Right lung (tissue), 5 donors: Measurements from ENCODE around the gene PPP1R9A. TPM values are rescaled to one million over a fixed set of nuclear protein-coding genes. Genes with fewer than 3 reads are reported as not detected.

Experiments
- DNase-seq, 2 donors: peaks; one replicate each; pipeline ENCODE4 v3.0.0-alpha.2; 2013
- polyA plus RNA-seq, 5 donors: library from polyadenylated mRNA; unstranded; fragments of 120-200 nt; gene quantifications; one replicate each; pipeline versions ENCODE4 v1.2.1 to v1.2.3, GENCODE V29; 2013; ENCODE audit warnings: inconsistent platforms in 1 of 5, low replicate concordance in 1 of 5; ENCODE audit not compliant: insufficient read length in 5 of 5, insufficient read depth in 1 of 5

Gene PPP1R9A
- polyA plus RNA-seq, 5 donors = 12.9 to 24.7 (median 21.9) TPM

DNA sequence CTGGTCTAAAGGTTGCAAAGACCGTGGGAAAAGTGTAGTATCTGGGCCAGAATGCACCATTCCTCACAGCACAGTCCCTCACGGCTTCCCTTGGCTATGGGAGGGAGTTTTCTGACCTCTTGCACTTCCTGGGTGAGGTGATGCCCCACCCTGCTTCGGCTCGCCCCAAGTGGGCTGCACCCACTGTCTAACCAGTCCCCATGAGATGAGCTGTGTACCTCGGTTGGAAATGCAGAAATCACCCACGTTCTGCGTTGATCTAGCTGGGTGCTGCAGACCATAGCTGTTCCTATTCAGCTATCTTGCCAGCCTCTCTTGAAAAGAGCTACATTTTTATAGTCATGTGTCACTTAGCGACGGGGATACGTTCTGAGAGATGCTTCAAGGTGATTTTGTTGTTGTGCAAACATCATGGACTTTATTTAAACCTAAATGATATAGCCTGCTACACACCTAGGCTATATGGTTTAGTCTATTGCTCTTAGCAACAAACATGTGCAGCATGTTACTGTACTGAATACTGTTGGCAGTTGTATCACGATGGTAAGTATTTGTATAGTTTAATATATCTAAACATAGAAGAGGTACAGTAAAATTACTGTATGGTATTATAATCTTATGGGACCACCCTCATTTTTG is 120.0 kb downstream of the PPP1R9A start:
- DNase-seq = no peak

DNA sequence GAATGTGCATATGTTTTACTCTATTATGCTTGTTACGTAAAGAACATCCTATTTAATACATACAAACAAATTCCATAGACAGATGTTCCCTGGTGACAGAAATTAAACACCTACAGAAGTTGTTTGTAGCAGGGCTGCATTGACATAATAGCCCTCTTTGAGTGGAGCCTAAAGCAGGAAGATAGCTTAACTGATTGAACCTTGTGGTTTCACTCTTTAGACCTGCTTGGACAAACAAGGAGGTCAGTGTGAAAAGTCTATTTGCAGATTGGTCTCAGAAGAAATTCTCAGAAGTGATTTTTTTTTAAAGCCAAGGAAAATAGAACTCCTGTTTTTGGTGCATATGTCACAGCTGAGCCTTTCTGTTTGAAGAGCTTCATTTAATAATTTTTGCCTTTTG is 121.3 kb downstream of the PPP1R9A start:
- DNase-seq = no peak

DNA sequence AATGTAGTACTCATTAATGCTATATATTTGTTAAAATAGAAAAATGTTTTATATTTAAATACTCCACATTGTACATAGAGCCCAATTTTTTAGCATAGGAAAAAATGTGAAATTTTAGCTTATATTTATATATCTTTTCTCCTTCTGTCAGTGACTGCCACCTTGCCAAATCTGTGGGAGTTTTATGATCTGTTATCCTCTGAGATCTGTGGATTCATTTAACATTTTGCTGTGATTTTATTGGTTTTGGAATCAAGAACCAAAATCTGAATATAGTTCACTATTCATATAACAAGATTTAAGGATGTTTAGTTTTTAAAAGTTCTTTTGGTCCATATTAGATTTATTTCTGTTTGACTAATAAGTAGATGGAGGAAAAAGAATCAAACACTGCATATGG is 127.9 kb downstream of the PPP1R9A start:
- no peak for DNase-seq

DNA sequence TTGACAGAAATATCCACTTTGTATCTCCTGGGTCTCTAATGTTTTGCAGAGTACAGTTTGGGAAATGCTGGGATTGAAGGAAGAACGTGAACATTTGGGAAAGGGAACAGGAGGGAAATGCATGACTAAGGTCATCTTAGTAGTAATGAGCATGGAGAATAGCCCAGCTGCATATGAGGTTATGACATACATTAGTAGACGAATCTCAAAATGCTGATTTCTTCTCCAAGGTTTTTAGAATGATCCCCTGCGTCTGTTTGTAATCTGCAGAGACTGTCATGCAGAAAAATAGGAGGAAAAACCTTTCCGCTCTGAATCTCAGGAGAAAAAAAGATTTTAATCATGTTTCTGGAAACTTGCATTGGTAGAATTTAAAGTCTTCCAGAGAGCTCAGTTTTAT is 133.6 kb downstream of the PPP1R9A start:
- DNase-seq = no peak

DNA sequence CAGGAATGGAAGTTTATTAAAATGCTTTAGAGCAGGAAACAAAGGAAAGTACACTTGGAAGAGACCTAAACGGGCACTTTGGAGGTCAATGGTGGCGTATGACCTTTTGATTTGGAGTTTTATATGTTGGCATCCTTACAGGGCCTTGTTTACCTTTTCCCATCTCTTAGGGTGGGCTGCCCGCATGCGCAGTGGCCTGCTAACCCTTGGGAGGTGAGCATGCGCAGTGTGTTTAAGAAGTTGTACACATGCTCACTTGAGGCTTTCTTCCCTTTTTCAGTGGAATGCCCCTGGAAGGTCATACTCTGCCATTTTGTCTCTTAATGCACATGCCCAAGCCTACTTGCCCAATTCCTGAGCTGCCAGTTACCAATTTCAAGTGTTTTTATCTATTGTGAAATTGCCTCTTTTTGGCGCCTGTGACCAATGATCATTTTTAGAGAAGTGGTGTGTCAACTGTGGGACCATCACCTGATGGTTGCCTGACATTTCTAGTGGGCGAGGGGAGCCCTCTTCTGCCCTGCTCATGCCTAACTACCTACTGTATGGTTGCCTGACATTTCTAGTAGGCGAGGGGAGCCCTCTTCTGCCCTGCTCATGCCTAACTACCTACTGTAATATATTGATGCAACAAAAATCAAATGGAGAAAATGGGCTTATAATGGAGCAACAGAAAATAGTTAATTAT is 138.0 kb downstream of the PPP1R9A start:
- DNase-seq = no peak

DNA sequence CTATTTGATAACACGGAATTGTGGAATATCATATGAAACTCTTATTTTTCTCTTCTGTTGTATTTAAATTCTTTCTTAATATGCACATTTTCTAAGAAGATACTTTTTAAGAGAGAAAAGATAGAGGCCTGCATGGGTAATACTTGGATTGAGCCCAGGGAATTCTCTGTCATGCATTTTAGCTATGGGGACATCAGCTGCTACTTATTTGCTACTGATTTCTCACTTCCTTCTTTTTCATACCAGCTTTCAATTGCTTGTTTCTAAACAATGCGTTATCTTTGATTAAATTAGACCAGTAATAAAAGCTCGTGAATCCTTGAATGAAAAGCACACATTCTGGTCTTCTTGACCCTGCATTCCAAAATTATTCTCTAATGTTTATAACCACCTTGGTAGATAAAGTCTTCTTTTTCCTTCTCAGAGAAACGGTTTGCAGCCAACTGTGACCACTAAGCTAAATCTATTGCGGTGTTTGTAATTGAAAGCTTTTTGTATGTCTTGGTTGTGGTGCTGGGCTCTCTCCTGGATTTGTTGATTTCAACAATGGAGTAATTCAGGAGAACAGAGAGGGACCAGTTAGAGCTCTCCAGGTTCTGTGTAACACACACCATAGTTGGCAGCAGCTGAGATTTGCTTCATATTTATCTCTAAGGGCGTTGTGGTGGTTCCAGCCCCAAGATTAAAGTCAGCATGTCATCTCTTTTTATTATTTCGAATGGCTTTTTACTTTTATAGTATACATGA is 139.3 kb downstream of the PPP1R9A start:
- DNase-seq = no peak

DNA sequence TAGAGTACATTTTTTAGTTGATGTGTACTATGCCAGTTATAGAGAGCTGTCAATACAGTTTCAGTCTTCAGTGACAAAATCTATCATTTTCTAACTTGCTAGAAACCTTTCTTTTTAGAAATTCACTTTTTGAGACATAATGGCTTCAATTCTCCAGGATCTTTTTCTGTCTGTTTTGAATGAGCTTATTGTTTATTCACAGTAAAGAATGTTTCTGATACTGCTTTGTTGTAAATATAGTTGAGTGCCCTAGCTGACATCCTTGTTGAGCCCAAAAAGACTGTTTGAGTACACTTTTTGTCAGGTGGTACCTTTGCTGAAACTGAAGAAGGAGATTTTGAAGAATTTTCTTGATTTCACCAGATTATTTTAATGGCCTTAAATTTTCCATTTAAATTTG is 139.9 kb downstream of the PPP1R9A start:
- DNase-seq = no peak

DNA sequence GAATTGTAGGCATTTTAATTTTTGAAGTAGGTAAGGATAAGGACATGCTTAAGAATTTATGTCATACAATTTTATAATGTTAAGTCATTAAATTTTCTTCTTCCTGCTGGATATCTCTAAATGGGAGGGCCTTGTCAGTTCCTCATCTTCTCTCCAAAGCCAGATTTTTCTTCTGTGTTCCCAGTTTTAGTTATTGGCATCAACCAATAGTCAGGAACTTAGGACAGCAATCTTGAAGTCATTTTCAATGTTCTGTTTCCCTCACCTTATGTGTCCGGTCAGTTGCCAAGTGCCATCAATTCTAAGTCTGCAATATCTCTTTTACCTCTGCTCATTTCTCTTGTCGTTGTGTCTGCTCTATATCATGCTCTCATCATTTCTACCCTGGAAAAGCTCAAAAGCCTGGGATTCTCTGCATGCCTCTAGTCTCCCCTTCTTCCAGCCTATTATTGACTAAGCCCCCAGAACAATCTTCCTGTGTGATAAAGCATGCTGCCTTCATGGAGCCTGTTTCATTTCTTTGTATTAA is 145.2 kb downstream of the PPP1R9A start:
- no peak for DNase-seq

DNA sequence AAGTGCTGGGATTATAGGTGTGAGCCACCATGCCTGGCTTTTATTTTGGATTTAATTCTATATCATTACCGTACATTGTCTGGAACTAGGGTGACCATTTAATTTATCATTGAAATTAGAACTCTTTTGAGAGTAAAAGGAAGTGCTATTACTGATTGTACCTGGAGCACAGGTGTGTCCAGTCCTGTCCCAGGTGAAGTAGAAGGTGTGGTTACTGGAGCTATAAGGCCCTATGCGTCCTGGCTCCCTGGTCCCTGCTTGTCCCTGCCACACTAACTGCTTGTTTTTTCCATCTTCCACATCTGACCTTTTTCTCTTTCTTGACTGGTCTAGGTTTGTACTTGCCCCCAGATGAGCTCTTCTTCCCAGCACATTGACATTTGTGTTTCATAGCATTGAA is 147.0 kb downstream of the PPP1R9A start:
- DNase-seq = no peak

DNA sequence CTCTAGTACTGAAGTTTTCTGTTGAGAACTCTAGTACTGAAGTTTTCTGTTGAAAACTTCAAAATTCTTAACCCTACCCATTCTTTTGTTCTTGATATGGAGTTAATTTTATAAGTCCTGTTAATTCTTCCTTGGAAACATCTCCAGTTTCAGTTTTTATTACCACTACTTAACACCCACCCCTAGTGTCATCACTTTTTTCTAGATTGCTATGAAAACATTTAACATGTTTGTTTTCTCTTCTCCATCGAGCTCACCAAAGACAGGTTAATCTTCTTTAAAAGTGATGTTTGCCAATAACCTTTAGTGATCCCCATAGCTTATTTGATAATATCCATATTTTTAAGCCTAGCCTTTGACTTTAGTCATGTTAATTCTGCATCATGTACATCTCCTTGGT is 147.9 kb downstream of the PPP1R9A start:
- DNase-seq = no peak

DNA sequence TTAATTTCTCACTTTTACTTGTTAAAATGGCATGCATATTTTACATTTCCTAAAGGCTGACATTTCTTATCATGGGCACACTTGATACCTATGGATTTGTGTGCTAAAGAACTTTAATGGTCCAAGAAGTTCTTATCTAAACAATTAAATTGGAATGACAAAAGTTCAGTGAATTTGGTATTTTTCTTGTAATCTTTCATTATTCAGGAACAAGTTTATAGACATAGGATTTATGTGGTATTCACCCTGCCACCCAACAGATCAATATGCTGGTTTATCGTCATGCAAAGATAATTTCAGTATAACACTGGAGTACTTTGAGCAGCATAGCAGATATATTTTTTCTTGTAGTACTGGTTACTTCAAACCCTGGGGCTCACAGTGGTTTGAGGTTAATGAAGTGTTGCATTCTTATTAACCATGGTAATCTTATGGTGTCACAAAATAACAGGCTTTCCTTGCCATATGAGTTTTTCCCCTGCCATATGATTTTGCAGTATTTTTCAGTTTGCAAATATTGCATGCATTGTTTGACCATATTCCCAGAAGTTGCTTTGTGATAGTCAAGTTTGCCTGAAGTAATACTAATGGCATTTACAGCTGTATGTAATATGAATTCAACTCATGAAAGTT is 148.8 kb downstream of the PPP1R9A start:
- DNase-seq = peak; percentile 30 to 33

DNA sequence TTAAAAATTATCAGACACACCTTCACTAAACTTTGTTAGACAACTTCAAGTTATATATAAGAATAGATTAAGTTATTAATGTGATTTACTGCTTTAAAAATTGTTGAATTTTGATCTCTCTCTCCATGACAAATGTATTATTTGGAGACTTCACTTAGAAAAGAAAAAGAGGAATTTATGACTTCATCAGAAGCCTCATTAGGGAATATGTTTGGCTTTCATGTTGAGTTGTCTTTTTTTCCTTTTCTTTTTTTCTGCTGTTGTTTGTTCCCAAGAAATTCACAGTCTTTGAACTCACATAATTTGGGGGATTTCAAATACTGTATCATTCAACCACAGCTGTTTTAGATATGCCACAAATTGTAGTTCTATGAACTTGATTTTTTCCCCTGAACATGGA is 149.5 kb downstream of the PPP1R9A start:
- DNase-seq = no peak

DNA sequence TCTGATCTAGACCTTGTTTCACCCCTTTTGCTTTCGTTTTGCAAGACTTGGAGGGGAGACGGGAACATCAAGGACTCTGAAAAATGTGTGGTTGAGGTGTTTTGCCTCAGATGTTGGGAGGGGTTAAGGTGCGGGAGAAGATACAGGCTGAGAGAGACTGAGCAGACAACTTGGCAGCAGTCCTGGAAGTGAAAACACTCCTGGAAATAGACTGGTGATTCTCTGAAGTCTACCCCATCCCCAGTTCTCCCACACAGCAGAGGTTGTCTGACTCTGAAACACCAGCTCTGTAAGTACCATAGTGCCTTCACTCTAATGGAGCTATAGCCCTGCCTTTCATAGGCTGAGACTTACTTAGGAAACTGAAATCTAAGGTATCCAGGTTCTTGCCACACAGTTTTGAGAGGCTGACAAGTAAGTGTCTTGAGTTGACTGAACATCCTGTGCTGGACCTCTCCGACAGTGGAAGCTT is 152.5 kb downstream of the PPP1R9A start:
- DNase-seq = no peak

DNA sequence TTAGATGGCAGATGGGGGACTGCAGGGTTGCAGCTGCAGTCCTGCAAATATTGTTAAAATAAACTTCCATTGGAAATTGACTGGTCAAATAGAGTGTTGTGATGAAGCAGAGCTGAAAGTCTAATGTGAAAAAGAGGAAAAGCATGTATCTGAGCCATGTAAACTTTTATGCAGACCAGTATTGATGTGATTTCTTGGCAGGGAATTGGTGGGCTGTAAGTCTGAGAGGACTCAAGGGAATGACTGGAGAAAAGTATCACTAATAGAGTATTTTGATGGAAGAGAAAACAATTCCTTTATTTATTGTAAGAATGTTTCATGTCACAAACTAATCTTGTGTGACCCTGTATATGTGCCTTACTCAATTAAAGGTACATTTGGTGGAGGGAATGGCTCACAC is 155.5 kb downstream of the PPP1R9A start:
- no peak for DNase-seq

DNA sequence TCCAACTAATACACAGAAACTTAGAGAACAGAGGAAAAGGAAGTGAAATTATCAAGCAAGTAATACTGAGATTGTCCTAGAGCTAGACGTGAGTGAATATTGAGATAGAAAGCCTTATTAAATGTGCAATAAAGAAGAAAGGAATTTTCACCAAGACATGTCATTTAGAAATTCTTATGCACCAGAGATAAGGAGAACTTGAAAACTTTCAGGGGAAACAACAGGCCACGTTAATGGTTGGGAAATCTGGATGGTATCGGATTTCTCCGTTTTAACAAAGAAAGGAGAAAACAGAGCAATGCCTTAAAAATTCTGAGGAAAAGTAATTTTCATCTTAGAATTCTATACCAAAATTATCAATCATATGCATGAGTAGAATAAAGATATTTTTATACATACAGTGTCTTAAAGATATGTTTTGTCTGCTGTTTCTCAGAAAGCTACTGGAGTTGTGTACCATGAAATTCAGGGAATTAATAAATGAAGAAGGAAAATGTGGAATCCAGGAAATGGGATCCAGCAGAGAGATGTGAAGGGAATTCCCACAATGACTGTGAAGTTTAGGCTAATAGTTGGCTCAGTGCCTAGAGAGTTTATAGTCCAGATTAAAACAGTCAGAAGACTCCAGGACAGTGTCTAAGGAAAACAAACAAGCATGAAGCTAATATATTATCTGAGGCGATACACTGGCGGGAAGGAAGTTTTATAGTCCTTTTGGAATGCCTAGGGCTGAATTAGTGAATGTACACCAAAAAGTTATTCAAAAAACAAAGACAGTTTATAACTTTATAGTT is 159.5 kb downstream of the PPP1R9A start:
- peak in 1 of 2 donors; percentile 14 for DNase-seq

DNA sequence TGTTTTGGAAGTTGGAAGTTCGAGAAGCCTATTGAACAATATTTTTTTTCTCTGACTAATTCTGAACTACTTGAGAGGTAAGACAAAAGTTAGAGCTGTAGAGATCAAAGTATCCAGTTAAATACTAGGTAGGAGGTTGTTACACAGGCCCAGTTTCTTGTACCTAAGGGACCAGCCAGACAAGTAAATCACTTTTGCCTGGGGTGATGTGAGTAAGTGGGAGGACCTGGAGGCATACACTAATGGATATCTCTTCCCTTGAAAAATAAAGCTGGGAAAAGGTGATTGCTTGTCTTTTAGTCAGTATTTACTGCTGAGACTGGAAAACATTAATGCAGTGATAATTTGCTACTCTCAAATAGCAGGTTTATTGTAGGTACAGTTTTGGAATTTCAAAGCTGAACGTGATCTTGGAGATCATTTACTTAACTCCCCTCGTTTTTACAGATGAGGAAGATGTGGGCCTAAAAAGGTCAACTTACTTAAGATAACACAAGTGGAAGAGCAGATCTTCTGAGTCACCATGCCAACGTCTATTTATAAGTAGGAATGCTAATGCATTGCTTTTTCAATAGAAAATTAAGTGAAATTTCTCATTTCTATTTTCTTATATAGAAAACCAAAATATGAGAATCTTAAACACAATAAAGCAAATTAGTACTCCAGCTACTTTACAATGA is 181.3 kb downstream of the PPP1R9A start:
- DNase-seq = no peak

DNA sequence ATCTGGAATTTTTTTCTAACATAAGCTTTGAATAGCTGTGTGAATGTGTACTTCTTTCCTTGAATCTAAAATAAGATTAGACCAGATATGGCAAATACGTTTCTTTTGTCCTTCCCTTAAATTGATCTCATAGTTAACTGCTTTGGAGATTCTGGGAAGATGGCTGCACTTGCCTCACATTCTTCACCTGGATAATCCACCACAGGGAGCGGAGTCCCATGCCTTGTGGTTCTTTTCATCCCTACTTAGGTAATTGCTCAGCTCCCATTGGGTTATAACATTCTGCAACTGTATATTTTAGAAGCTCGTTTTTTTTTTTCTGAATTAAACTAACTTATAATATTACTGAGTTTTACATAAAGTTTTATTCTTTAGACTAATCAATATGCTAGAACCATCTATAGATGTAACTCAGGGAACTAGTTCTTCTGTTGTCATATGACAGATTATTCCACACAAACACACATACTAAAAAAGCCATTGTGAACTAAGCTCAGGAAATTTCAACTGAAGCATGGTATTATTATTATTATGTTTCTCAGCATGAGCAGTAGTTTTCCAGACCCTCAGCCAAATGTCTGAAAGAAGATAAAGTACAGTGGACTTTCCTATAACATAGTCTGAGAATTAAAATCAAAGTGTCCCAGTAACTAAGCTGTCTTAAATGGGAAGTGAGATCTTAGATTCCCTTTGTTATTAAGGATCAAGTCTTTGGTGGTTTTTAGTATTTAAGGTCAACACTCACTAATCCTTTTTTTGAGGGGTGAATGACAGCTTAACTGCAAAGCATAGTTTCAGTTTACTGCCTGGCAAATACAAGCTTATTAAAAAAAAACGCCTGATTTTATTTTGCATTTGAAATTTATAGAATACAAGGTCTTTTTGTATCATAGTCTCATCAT is 182.3 kb downstream of the PPP1R9A start:
- no peak for DNase-seq

DNA sequence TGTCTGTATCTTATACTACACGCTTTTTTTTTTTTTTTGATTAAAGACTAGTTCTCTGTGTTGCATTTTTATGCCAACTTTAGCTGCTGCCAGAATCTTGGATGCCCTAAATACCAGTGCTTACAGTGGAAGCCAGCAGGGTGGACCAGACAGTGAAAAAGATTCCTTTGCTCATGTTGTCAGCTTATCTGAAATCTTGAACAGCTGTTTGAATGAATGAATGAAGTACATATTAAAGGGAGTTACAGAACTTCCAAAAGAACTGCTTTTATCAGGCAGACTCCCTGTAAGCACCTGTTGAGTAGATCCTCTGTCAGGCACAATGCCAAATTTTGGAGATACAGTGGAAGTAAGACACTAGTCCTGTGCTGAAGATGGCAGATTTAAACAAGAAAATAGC is 184.9 kb downstream of the PPP1R9A start:
- DNase-seq = no peak

DNA sequence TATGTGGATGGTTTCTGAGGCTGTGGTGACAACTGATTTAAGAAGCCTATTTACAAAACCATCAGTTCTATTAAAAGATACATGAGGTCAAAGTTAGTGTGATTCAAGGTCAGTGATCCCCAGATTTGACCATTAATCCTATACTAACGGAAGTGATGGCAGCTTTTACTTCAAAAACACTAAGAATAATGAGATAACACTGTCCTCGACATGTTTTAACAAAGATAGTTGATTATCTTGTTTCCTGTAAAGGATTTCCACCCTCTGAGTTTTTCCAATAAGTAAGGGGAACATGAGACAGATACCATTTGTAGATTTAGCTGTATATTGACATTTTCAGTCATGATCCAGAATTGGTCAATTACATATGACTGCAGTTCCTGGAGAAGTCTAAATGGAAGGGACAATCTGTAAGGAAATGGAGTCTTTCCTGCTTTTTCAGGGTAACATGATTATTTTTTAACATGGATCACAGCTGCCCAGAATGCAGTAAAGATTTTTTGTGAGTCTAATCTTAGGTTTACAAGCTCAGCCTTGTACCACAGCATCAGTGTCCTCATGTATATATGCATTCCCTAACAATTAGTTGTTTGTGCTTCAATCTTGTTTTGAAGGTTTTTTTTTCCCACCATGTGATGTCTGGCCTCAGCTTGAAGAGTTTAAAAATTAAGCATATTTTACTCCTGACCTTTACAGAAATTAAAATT is 188.0 kb downstream of the PPP1R9A start:
- DNase-seq = no peak
